ENCODE data around the gene DPH7.
"Not testable (repeated sequence)": the region's sequence is repeated elsewhere in the genome, so short reads cannot be mapped to it uniquely, and the experiment has no call there.

The DPH7 gene

DNA sequence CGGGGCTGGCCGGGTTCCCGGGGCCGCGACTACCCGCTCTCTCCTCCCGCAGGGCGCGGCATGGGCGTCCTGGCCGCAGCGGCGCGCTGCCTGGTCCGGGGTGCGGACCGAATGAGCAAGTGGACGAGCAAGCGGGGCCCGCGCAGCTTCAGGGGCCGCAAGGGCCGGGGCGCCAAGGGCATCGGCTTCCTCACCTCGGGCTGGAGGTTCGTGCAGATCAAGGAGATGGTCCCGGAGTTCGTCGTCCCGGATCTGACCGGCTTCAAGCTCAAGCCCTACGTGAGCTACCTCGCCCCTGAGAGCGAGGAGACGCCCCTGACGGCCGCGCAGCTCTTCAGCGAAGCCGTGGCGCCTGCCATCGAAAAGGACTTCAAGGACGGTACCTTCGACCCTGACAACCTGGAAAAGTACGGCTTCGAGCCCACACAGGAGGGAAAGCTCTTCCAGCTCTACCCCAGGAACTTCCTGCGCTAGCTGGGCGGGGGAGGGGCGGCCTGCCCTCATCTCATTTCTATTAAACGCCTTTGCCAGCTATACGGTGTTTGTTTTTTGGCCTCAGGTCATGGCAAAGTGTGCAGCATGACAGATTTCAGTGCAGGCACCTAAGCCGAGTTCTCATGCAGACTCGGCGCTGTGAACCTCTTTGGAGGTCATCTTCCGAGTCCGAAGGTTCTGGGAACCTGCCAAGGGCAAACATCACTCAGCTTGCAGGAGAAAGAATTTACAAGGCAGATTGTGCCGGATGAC lies 26.5 kb downstream of the DPH7 start:
- Histone ChIP-seq H3K9ac (ENCODE audit: low read depth, low read length) (peak overlapping the region; percentile 76), H3K36me3 (ENCODE audit: control insufficient read depth, insufficient read depth, low read length) (peaks cover 21% of the 10 kb centered on the region), H3K9me3 (ENCODE audit: control insufficient read depth, insufficient read depth, low read length) (no peaks in the 10 kb centered on the region), H3K4me3 (ENCODE audit: low read depth, low read length) (peak overlapping the region; percentile 85), H3K27me3 (ENCODE audit: control insufficient read depth, insufficient read depth, low read length) (no peaks in the 10 kb centered on the region), H3K4me1 (ENCODE audit: control insufficient read depth, insufficient read depth, low read length) (no peaks in the 10 kb centered on the region)

DNA sequence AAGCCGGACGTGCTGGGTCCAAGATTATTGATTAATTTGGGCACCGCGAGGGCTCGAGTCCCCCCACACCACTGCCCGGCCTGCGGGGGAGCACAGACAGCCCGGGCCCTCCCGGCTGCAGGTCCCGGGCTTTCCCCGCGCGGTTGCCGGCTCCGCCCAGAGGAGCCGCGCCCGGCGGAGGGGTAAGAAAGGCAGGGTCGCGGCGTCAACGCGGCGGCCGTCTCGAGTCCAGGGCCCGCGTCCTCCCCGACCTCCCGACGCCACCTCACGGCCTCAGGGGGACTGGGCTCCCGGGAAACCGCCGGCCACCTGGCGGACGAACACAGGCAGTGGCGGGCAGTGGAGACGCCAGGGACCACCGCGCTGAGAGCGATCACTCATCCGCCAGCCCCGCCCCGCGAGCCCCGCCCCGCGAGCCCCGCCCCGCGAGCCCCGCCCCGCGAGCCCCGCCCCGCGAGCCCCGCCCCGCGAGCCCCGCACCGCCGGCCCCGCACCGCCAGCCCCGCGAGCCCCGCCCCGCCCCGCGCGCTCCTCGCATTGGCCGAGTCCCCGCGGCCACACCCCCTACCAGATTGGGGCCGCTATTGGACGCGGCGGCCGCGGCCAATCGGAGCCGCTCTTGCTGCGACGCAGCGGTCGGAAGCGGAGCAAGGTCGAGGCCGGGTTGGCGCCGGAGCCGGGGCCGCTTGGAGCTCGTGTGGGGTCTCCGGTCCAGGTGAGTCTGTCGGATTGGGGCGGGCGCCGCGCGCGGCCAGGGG lies 27.3 kb downstream of the DPH7 start, which contains the start of gene MRPL41:
TSS of gene MRPL41 (plus strand) at position 616 of the 758 bp plus-strand sequence. CDS start 203 bp downstream, outside the sequence.
- Histone ChIP-seq H3K9me3 (ENCODE audit: control insufficient read depth, insufficient read depth, low read length) (no peaks in the 10 kb centered on the region), H3K36me3 (ENCODE audit: control insufficient read depth, insufficient read depth, low read length) (peaks cover 19% of the 10 kb centered on the region), H3K4me3 (ENCODE audit: low read depth, low read length) (peak within 1 kb of the TSS; percentile 85), H3K27me3 (ENCODE audit: control insufficient read depth, insufficient read depth, low read length) (no peaks in the 10 kb centered on the region), H3K9ac (ENCODE audit: low read depth, low read length) (peak within 1 kb of the TSS; percentile 76), H3K4me1 (ENCODE audit: control insufficient read depth, insufficient read depth, low read length) (no peaks in the 10 kb centered on the region)

DNA sequence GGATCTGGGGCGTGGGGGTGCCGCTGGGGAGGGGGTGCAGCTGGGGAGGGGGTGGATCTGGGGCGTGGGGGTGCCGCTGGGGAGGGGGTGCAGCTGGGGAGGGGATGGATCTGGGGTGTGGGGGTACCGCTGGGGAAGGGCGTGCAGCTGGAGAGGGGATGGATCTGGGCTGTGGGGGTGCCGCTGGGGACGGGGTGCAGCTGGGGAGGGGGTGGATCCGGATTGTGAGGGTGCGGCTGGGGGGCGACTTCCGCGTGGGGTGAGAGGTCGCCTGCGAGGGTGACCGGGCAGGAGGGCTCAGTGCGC lies 27.8 kb downstream of the DPH7 start:
- not testable (repeated sequence) for H3K4me1 ChIP-seq (ENCODE audit: control insufficient read depth, insufficient read depth, low read length); H3K9ac ChIP-seq (ENCODE audit: low read depth, low read length); H3K9me3 ChIP-seq (ENCODE audit: control insufficient read depth, insufficient read depth, low read length); H3K27me3 ChIP-seq (ENCODE audit: control insufficient read depth, insufficient read depth, low read length)
- peak overlapping the region; percentile 59 for H3K4me3 ChIP-seq (ENCODE audit: low read depth, low read length)
- peaks cover 14% of the 10 kb centered on the region for H3K36me3 ChIP-seq (ENCODE audit: control insufficient read depth, insufficient read depth, low read length)

DNA sequence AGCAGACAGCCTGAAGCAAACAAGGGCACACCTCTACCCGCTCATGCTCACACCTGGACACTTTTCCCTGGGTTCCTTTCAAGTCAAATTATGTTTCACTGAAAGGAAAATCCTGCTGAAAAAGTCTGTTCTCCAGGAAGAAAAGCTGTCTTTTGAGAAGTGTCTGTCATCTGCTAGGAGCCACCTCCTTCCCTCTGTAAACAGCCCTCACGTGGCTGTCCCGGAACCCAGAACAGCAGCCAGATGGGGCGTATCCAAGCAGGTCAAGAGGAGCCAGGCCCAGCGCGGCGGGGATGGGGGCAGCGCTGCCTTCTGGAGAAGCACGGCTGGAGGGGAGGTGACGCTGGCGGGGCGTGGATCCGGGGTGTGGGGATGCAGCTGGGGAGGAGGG lies 28.5 kb downstream of the DPH7 start, which contains the start of gene PNPLA7:
TSS of gene PNPLA7 (minus strand) at position 172 of the 391 bp plus-strand sequence. CDS start 205 bp downstream, outside the sequence.
- Histone ChIP-seq H3K4me3 (ENCODE audit: low read depth, low read length) (peak within 1 kb of the TSS; percentile 59), H3K27me3 (ENCODE audit: control insufficient read depth, insufficient read depth, low read length) (no peaks in the 10 kb centered on the region), H3K4me1 (ENCODE audit: control insufficient read depth, insufficient read depth, low read length) (no peaks in the 10 kb centered on the region), H3K9me3 (ENCODE audit: control insufficient read depth, insufficient read depth, low read length) (no peaks in the 10 kb centered on the region), H3K9ac (ENCODE audit: low read depth, low read length) (no peak within 1 kb of the TSS), H3K36me3 (ENCODE audit: control insufficient read depth, insufficient read depth, low read length) (peaks cover 7% of the 10 kb centered on the region)

DNA sequence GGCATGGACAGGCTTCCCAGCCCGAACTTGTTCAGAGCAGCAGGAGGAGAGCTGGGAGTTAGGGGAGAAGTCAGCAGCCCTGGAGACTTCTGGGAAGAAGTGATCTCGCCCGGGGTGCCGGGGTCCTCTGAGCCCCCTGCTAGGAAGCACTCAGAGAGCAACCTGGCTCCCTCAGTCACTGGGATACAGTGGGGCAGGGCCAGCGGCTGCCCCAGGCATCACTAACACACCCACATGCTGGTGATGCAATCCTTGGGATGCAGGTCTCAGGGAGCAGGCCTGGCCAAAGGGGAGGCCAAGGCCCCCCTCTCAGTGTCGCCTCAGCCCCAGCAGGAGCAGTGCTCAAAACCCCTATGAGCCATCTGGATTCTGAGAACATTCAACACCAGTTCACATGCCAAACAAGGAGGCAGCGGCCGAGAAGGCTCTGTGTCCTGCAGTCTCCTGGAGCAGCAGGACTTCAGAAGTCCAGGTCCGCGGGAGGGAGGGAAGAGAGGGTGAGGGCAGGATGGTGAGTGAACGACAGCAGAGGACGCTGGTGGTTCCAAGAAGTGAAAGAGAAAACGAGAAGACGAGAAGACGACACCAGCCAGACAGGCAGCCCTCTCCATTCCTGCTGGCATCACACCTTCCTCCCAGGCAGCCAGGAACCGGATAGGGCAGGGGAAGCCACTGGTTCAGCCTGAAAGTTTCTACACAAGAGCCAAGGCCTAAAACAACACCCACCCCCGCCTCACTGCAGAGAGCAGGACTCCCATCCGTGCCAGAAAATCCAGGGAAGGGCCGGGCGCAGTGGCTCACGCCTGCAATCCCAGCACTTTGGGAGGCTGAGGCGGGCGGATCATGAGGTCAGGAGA lies 30.8 kb downstream of the DPH7 start:
- no peaks in the 10 kb centered on the region for H3K4me1 ChIP-seq (ENCODE audit: control insufficient read depth, insufficient read depth, low read length)
- H3K36me3 ChIP-seq (ENCODE audit: control insufficient read depth, insufficient read depth, low read length), result no peaks in the 10 kb centered on the region
- H3K27me3 ChIP-seq (ENCODE audit: control insufficient read depth, insufficient read depth, low read length), result no peaks in the 10 kb centered on the region
- no peak overlapping the region for H3K9ac ChIP-seq (ENCODE audit: low read depth, low read length)
- H3K9me3 ChIP-seq (ENCODE audit: control insufficient read depth, insufficient read depth, low read length), result no peaks in the 10 kb centered on the region
- no peak overlapping the region for H3K4me3 ChIP-seq (ENCODE audit: low read depth, low read length)

DNA sequence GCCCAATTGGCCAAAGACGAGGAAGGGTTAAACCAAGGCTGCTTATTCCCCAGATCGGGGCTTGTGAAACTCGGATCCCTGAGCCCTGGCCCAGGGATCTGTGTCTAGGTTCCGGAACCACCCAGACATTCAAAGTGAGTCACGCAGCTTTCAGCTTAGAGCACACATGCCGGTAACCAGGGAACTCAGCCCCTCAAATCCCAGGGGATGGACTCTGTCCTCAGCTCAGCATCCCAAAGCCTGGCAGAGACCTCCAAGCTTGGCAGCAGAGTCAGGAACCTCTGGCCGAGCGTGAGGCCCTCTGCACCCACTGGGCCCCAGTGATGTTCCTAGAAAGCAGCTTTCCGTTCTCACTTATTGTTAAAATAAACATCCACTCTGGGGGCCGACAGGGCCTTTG lies 33.6 kb downstream of the DPH7 start:
- no peaks in the 10 kb centered on the region for H3K36me3 ChIP-seq (ENCODE audit: control insufficient read depth, insufficient read depth, low read length)
- no peaks in the 10 kb centered on the region for H3K9me3 ChIP-seq (ENCODE audit: control insufficient read depth, insufficient read depth, low read length)
- H3K4me1 ChIP-seq (ENCODE audit: control insufficient read depth, insufficient read depth, low read length), result no peaks in the 10 kb centered on the region
- H3K27me3 ChIP-seq (ENCODE audit: control insufficient read depth, insufficient read depth, low read length), result no peaks in the 10 kb centered on the region
- H3K9ac ChIP-seq (ENCODE audit: low read depth, low read length), result no peak overlapping the region
- H3K4me3 ChIP-seq (ENCODE audit: low read depth, low read length), result no peak overlapping the region

DNA sequence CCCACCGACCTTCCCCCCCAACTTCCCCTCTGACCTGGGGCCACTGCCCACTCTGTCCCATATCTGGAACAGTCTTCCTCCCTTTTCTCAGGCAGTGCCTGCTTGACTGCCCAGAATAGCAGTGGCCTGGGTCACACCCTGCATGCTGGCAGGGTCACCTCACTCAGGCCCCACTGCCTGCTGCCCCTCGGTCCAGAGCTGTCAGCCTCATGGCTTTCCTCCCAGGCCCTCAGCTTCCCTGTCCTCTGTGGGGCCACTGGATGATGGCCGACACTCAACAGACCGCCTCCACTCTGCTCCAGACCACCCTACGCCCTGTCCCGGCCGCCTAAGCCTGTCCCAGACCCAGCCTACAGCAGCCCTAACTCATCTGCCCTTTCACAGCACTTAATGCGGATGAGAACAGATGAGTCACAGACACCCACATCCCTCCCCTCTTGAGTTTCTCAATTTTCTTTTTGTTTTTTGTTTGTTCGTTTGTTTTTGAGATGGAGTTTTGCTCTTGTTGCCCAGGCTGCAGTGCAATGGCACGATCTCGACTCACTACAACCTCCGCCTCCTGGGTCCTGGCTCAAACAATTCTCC lies 34.5 kb downstream of the DPH7 start:
- Histone ChIP-seq H3K27me3 (ENCODE audit: control insufficient read depth, insufficient read depth, low read length) (no peaks in the 10 kb centered on the region), H3K4me3 (ENCODE audit: low read depth, low read length) (no peak overlapping the region), H3K9ac (ENCODE audit: low read depth, low read length) (no peak overlapping the region), H3K36me3 (ENCODE audit: control insufficient read depth, insufficient read depth, low read length) (no peaks in the 10 kb centered on the region), H3K4me1 (ENCODE audit: control insufficient read depth, insufficient read depth, low read length) (no peaks in the 10 kb centered on the region), H3K9me3 (ENCODE audit: control insufficient read depth, insufficient read depth, low read length) (no peaks in the 10 kb centered on the region)

DNA sequence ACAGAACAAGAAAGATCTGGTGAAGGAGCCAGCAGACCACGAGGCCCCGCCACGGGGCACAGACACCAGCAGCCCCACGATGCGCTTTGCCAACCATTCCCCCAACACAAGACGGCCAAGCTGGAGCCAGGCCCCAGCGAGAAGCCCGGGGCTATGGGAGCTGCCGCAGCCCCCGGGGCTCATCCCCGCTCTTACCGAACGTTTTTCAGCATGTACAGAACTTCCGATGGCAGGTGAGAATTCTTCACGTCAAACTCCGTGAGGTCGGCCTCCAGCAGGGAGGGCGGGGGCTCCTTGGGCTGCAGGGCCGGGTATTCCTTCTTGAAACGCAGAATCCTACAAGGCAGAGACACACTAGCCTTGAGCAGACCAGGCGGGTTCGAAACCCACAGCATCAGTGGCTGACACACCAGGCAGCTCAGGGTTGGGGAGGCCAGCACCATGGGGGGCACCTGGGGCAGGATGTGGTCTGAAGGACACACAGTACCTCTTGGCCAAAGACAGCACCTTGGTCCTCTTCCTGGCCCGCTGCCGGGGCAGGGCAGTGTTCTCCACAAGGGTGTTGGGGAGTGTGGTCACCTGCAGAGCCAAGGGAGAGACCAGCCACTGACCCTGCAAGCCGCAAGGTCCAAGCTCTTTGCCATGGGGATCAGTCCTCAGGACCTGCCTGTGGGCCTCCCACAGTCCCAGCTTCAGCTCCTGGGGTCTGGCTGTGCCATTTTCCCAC lies 35.3 kb downstream of the DPH7 start:
- H3K4me1 ChIP-seq (ENCODE audit: control insufficient read depth, insufficient read depth, low read length), result no peaks in the 10 kb centered on the region
- no peaks in the 10 kb centered on the region for H3K36me3 ChIP-seq (ENCODE audit: control insufficient read depth, insufficient read depth, low read length)
- H3K4me3 ChIP-seq (ENCODE audit: low read depth, low read length), result no peak overlapping the region
- H3K27me3 ChIP-seq (ENCODE audit: control insufficient read depth, insufficient read depth, low read length), result no peaks in the 10 kb centered on the region
- no peaks in the 10 kb centered on the region for H3K9me3 ChIP-seq (ENCODE audit: control insufficient read depth, insufficient read depth, low read length)
- H3K9ac ChIP-seq (ENCODE audit: low read depth, low read length), result no peak overlapping the region

DNA sequence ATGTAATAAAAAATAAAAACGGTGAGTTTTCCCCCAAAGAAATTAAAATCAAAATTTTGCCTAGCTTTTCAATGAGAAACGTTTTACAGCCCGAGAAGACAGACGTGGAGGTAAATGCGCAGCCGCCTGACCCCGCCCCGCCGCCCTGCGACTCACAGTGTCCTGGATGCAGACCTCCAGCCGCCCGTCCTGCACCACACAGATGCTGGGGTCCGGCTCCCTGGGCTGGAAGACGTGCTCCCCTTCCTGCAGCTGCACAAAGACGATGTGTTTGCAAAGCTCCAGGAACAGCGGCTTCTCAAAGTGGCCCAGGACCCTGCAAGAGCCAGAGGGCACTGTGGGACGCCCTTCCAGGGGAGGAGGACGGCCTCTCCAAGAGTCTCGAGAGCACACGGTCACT lies 36.2 kb downstream of the DPH7 start:
- H3K4me1 ChIP-seq (ENCODE audit: control insufficient read depth, insufficient read depth, low read length), result no peaks in the 10 kb centered on the region
- no peak overlapping the region for H3K9ac ChIP-seq (ENCODE audit: low read depth, low read length)
- no peaks in the 10 kb centered on the region for H3K9me3 ChIP-seq (ENCODE audit: control insufficient read depth, insufficient read depth, low read length)
- H3K4me3 ChIP-seq (ENCODE audit: low read depth, low read length), result no peak overlapping the region
- no peaks in the 10 kb centered on the region for H3K36me3 ChIP-seq (ENCODE audit: control insufficient read depth, insufficient read depth, low read length)
- H3K27me3 ChIP-seq (ENCODE audit: control insufficient read depth, insufficient read depth, low read length), result no peaks in the 10 kb centered on the region

DNA sequence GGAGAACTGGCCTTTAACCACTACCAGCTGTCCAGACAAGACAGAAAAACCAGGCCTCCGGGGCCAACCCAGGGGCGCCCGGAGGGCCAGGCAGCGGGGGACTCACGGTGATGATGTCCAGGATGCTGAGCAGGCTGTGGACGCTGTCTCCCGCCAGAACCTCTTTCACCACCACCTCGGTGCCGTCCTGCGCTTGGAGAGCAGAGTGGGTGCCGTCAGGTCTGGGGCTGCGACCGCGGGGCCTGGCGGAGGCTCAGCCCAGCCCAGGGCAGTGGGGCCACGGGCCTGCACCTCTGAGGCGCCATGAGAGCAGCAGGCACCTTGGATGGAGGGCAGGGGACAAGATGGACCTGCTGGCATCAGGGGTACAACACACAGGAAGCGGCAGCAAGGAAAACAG lies 38.2 kb downstream of the DPH7 start:
- Histone ChIP-seq H3K9me3 (ENCODE audit: control insufficient read depth, insufficient read depth, low read length) (no peaks in the 10 kb centered on the region), H3K4me3 (ENCODE audit: low read depth, low read length) (no peak overlapping the region), H3K36me3 (ENCODE audit: control insufficient read depth, insufficient read depth, low read length) (no peaks in the 10 kb centered on the region), H3K9ac (ENCODE audit: low read depth, low read length) (no peak overlapping the region), H3K27me3 (ENCODE audit: control insufficient read depth, insufficient read depth, low read length) (no peaks in the 10 kb centered on the region), H3K4me1 (ENCODE audit: control insufficient read depth, insufficient read depth, low read length) (no peaks in the 10 kb centered on the region)

DNA sequence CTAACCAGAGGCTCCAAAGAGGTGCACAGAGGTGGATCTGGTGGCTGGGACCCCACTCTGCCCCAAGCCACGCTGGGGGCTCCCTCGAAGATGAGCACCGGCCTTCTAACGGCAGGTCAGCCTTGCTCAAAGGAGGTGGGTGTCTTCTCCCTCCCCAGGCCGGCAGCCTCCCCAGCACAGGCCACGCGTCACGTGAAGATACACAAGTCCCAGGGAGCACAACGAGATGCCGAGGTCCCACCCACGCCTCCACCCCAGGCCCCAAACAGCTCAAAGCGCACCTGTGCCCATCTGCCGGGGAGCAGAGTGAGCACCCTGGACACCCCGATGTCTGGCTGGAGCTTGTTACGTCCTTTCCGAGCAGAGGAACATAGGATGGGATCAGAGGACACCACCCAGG lies 40.7 kb downstream of the DPH7 start:
- no peak overlapping the region for H3K4me3 ChIP-seq (ENCODE audit: low read depth, low read length)
- no peaks in the 10 kb centered on the region for H3K4me1 ChIP-seq (ENCODE audit: control insufficient read depth, insufficient read depth, low read length)
- no peaks in the 10 kb centered on the region for H3K27me3 ChIP-seq (ENCODE audit: control insufficient read depth, insufficient read depth, low read length)
- H3K9ac ChIP-seq (ENCODE audit: low read depth, low read length), result no peak overlapping the region
- H3K36me3 ChIP-seq (ENCODE audit: control insufficient read depth, insufficient read depth, low read length), result no peaks in the 10 kb centered on the region
- no peaks in the 10 kb centered on the region for H3K9me3 ChIP-seq (ENCODE audit: control insufficient read depth, insufficient read depth, low read length)
